RCC 7860 (cell line): ENCODE data around the gene TAF4B.
A peak's percentile ranks its signal among the peaks of the same experiment; 100 is the strongest.
"Not testable (repeated sequence)": the region's sequence is repeated elsewhere in the genome, so short reads cannot be mapped to it uniquely, and the experiment has no call there.

Experiments used
- DNase-seq: peaks from one replicate; pipeline ENCODE4 v3.0.0-alpha.2; 2015; ENCODE audit warnings: low spot score
- FAIRE-seq: peaks from 2 replicates; lab custom pipeline; 2012; peaks lifted over from hg19 to GRCh38; lab: Jason Lieb, UNC

TAF4B gene

DNA sequence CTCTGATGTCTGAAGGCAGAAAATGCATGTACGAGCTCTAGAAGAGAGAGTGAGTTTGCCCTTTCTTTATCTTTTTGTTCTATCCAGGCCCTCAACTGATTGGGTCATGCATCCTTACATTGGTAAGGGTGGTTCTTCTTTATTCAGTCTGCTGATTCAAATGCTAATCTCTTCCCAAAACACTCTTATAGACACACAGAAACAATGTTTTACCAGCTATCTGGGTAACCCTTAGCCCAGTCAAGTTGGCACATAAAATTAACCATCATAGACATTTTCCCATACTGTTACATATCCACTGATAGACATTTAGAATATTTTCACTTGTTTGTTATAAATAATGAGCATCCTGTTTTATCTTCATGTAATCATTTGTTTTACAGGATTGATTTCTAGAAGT is 141.2 kb downstream of the TAF4B start:
- DNase-seq (no peak), FAIRE-seq (no peak)

DNA sequence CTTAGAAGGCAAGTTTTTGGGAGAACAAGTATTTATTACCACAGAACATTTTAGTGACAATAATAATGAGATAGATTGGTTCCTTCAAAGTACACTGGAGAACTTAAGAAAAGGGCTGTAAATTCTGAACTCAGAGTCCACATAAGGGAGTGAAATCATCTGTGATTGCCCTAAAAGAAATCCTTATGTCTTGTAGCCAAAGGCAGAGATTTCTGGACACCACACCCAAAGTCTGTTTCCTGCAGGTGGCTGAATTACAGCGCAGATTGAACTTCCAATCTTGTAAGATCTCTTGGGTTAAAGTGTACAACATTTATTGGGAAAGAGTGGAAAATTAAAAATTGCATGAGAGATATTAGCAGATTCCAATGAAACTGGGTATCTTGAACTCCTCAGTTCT is 143.8 kb downstream of the TAF4B start:
- DNase-seq (no peak), FAIRE-seq (no peak)

DNA sequence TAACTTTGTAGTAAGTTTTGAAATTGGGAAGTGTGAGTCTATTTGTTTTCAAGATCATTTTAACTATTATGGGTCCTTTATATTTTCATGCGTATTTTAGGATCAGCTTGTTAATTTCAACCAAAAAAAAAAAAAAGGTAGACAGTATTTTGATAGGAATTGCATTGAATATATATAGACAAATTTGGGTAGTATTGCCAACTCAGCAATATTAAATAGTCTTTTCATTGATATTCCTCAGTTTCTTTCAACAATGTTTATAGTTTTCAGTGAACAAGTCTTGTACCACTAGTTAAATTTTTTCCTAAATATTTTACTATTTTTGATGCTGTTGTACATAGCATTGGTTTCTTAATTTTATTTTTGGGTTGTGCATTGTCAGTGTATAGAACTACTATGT is 149.9 kb downstream of the TAF4B start:
- DNase-seq (no peak), FAIRE-seq (no peak)

DNA sequence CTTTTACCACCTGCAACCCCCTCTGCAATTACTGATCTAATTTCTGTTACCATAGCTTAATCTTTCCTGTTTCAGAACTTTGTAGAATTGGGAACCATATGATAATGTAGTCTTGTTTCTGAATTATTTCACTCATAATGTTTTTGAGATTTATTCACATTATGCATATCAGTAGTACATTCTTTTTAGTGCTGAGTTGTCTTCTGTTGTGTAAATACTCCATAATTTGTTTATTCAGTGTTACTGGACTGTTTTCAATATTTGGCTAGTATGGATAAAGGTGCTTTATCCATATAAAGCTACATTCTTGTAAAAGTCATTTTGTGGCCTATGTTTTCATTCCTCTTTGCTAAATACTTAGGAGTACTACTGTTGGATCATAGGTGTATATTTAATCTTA is 152.5 kb downstream of the TAF4B start:
- DNase-seq (no peak), FAIRE-seq (no peak)

DNA sequence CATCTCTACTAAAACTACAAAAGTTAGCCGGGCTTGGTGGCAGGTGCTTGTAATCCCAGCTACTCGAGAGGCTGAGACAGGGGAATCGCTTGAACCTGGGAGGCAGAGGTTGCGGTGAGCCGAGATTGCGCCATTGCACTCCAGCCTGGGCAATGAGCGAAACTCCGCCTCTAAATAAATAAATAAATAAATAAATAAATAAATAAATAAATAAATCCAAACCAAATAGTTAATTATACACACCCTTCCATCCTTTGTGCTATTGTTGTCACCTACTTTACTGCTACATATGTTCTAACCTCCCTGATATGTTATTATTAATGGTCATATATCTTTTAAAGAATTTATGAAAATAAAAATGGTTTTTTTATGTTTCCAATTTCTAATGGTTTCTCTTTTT is 155.3 kb downstream of the TAF4B start:
- FAIRE-seq, DNase-seq: not testable (repeated sequence)

DNA sequence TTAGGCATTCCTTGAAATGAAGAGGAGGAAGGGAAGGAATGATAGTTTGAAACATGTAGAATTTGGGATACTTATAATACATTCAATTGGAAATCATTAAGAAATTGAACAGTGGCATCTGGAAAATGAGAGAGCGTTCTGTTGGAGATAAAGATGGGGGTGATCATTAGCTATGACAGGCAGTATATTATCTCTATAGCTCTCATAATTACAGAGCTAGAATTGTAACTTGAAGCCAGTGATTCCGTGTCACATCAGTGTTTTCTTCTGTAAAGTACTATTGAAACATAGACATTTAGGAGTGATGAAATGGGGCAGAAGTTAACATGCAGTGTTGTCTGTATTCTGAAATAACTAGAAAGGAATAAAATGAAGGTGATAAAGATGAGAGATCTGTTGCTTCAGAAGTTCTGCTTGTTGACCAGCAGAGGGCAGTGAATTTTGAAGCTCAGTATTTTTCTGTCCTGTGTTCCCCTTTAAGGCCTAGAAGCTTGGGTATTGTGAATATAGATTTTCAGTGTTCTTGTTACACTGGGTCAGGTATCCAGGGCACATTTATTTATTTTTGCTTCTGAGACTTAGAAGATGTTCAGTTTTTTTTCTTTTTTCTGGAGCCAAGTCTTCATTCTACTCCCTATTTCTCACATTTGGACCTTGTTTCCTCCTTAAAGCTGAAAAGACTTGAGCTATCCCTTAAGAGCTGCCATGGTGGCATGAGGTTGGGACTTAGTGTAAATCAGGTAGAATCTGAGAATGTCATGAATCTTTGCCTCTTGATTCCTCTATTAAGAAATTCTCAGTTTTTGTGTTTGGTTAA is 157.4 kb downstream of the TAF4B start:
- DNase-seq, result peak; percentile 50
- peak; percentile 65 for FAIRE-seq

DNA sequence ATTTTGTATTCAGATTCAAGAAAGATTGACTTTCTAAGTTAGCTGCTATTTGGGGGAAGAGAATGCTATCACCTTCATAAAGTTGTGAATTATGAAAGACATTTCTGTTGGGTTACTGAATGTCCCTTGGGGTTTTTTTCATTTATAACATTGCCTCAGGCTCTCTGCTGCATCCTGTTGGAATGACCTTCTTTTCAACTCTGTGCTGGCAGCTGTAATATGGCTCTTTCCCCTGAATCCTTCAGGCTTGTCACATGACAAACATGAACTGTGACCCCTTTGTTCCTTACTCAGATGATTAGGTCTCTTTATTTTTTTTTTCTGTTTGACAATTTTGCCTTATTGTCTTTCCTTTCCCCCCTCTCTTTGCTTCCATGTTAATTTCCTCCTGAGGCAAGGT is 159.8 kb downstream of the TAF4B start:
- no peak for DNase-seq
- FAIRE-seq, result no peak

DNA sequence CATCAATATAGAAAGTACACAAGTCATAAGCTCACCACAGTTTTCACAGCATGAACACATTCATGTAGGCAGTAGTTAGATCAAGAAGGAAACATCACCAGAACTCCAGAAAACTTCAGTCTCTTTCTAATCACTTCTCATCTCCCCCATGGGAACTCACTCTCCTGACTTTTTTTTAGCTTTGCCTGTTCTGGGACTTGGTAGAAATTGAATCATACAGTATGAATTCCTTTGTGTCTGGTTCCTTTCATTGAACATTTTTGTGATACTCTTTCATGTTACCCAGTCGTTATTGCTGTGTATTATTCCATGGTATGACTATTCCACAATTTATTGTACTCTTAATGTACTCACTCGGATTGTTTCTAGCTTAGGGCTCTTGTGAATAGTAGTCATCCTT is 160.2 kb downstream of the TAF4B start:
- no peak for DNase-seq
- no peak for FAIRE-seq

DNA sequence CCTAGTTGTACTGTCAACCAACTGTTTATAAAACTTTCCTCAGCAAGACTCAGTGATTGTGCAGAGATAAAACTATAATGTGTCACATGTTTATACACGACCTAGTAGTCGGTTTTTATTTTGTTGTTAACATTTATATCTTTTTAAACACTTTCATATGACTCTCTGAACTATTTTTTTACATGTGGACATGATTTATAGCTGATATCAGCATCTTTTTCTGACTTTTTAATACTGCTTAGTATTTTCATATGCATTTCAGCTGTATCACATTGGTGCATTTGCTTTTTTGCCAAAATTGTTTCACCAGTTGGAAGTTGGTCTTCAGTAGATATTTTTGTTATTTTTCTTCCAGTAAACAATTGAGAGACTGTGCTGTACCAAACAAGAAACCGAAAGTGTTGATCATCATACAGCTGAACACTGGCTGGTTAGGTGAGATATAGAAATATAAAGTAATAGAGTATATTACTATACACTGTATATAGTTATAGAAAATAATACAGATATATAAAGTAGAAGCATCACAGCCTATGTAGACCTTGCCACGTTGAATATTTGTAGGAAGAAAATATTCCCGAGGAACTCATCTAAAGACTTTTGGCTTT is 167.9 kb downstream of the TAF4B start:
- DNase-seq, result no peak
- no peak for FAIRE-seq

DNA sequence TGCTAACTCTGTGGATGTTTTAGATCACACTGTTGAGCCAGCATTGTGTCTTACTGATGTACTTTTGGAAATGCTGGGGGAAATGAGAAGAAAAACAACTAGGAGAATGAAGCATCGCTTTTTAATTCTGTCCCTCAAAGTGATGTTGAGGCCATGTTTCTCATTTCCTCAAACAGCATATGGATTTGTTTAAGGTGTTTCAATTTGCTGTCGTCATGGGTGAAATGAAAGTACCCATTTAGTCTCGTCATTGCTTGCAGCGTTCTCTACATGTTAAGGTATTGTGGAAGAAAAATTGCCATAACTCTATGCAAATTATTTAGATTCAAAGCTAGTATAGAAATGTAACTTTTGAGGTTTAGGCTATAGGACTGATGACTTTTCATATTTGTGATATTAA is 170.8 kb downstream of the TAF4B start:
- FAIRE-seq (no peak), DNase-seq (no peak)

DNA sequence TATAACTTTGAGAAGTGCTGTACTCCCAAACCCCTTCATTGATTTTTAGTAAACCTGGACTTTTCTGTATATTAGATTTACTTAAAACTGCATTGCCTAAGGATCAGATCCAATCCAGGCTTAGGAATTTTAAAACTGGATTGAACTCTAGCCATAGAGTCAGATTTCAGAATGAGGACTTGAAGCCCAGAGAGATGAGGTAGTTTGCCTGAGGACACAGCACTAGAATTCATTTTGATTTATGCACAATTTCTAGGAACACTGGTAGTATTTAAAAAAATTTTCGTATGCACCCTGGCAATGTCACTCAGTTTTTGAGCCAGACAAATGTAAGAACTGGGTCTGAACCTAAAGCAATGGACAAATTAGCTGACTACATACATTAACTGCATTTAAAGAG is 177.2 kb downstream of the TAF4B start:
- DNase-seq (no peak), FAIRE-seq (no peak)

DNA sequence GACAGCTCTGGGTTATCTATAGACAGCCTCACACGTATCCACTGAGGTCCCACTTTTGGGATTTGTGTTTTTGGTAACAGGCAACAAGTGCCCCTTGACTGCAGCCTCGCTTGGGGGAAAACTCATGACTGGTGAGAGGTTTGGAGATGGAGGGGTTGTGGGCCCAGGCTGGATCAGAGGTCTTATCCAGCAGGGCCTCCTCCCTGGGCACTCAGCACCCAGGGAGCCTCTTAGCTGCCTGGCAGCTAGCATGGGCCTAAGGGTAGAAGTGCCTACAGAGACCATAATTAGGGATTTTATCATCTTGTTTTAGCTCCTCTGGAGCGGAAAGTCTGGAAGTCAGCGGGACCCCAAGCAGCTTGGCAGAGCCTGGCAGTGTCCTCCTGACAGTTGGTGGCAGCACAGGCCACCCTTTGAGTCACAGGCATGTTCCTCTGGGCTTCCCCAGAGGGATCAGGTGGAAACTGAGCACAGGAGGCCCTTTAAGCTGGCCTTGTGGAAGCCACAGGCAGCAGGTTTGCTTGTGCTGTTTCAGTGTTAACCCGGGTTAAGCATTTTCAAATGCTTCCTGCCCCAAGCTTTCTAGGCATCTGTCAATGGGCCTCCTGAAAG is 179.1 kb downstream of the TAF4B start:
- FAIRE-seq (no peak), DNase-seq (peak; percentile 45)

DNA sequence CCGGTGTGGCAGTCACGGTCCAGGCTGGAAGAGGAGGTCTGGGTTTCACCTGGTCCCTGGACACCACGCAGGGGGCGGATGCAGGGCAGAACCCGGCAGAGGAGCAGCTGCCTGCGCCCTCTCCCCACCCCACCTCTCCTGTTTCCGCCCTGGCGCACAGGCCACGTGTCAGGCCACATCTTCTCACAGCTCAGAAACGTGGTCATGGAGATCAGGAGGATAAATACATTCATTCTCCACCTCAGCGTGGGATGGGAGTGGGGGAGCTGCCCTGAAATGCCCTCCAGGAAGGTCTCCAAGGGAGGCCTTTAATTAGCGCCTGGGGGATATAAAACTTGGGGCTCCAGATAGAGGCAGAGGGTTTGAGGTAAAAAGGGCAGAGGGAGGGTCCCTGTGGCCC is 180.1 kb downstream of the TAF4B start:
- FAIRE-seq, result no peak
- DNase-seq, result no peak

DNA sequence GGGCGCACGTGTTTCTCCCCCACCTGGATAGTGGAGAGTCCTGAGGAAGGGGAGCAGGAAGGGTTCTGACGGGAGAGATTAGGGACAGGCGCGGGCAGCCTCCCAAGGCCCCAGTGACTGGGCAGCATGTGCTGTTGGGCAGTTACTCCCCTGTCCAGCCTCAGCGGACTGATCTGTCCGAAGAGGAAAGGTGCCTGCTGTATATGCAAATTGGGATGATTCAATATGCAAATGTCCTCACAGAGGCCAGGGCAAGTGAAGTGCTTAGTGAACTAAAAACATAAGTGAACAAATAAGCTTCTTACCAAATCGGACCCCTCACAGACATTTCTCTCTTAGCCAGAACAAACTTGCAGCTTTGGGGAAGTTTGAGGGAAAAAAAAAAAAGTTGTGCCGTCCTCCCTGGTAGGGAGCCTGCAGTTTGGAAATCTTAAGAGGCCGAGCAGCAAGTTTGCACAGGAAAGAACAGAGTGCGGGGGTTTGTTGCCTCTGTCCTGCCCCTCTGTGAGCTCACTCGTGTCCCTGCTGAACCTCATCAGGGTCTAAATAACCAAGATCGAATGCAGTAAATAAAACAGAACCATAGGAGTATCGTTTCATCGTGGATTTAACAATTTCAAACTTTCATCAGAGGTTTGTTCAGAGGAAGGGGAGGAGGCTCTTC is 180.7 kb downstream of the TAF4B start:
- FAIRE-seq, result no peak
- no peak for DNase-seq

DNA sequence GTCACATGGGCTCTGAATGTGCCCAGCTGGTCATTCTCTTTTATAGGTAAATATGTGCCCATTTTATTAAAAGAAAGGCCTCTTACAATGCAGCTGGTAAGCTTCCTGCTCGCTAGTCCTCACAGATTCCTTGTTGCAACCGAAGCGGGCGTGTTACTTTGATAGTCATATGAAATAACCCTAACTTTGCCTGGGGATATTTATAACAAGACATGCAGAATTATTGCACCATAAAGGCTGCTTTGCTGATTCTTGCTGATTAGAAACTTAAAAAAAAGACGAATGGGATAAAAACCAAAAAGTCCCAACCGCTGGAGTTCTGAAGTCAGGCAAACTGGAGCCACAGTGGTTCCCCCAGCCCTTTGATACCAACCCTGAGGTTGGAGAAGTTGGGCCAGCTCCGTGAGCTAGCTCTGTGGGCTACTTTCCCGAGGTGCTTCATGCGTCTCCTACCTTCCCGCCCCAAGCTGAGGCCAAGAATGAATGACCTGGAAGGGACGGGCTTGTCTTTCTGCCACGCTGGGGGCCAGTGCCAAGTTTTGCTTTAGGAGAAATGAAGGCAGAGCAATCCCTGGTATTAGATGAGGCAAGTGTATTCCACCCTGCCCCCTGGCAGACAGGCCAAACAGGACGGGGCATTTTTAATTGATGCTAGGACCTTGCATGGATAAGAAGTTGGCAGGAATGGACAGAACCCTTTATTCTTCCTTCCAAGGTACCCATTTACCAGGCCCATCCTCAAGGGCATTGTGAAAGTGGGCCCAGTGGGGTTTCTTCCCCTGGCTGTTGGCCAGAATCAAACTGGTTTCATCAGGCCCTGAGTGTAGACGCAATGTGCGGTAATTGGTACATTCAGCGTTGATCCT is 181.7 kb downstream of the TAF4B start:
- FAIRE-seq, result no peak
- DNase-seq, result no peak

DNA sequence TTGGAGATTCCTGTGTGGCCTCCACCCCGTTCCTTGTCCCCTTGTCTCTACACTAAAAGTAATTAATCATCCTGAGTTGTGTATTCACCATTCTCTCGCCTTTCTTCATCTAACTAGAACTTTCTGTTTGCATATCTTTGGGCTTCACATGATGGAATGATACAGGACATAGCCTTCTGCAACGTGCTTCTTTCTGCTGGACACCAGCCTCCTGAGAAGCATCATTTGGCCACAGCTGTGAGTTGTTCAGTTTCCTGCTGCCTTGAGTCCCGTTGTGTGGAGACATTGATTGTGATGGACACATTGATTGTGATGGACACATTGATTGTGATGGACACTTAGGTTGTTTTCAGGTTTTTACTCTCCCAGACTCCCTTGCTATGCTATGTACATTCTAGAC is 182.8 kb downstream of the TAF4B start:
- FAIRE-seq, result no peak
- no peak for DNase-seq

DNA sequence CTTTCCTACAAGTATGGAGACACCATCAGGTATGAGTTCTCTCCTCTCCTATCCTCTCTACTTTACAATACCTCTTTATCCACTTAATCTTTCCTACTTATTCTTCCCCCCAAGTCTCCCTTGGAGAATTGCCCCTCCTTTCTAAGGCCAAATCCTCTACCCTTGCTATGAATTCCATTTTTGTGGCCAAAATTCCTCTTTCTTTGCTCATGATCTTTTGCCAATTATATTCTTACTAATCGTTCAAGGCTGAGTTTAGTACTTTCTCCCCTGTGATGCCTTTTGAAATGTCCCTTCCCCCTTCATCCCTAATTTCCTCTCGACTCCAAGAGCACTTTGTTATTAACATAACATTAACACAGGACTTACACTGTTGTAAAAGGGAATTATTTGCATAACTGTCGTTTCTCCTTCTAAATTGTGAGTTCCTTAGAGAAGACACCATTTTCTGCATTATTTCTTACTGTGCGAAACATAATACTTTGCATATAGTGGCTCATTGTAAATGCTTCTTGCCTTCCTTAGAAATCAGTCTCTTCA is 188.7 kb downstream of the TAF4B start:
- no peak for FAIRE-seq
- no peak for DNase-seq

DNA sequence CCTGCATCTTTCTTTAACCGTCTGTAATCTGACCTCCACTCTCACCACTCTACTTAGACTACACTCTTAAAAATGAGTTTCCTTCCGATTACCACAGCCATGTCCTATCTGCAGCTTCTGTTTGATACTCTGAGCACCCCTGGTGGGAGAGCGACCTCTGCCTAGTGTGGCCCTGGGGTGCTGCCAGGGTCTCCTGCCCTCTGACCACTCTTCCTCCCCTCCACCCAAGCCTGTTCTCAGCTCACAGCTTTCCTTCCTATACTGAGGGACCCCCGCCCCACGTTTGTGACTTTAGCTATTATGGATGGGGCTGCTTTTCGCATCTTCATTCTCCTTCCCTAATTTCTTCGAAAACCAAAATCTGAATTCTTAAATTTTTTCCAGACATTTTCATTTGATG is 189.4 kb downstream of the TAF4B start:
- FAIRE-seq, result no peak
- no peak for DNase-seq

DNA sequence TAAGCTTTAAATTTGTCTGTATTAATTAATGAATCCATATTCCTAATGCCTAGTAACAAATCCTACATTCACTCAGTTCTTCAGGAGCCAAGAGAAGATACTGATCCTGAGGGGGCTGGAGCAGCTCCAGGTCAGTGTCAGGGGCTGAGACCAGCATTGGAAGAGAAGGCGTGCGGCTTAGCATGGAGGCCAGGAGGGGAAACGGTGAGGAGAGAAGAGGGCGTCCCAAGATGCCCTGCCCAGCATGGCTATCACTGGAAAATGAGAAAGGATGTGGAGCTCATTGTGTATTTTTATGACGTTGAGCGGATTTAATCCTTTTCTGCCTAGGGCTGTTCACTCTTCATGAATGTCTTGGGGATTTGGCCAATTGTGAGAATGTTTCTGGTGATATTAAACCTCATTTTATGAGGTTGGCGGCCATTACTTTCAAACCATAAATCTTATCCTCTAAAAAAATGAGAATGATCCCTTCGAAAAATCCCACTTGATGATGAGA is 190.5 kb downstream of the TAF4B start:
- no peak for FAIRE-seq
- no peak for DNase-seq

DNA sequence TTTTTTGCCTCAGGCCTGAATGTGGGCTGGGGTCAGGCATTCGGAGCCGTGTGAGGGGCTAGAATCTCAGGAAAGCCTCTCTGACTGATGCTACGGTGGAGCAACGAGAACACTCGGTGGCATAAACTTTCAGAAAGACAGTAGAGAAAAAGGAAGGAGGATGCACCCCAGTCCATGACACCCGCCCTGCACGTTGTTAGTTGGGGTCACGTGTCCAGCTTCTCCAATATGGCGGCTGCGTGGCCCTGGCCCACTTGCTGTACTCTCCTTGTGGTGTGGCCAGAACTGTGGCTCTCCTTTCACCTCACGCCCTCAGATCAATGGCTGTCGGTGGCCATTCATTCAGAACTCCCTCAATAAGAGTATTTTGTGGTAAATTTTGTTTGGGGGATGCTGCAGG is 190.9 kb downstream of the TAF4B start:
- no peak for FAIRE-seq
- no peak for DNase-seq
